SK-N-DZ (cell line): ENCODE measurements around the gene CXCL3.

Experiments used
- DNase-seq: peaks from one replicate; pipeline ENCODE4 v3.0.0-alpha.2; 2015; ENCODE audit warnings: low spot score

The CXCL3 gene

GRCh38 chr4:74055498-74055897, 17.0 kb upstream of the CXCL3 start:
- no peak for DNase-seq

GRCh38 chr4:74055096-74055495, 16.6 kb upstream of the CXCL3 start:
- no peak for DNase-seq

GRCh38 chr4:74054483-74055047, 16.1 kb upstream of the CXCL3 start:
- DNase-seq, result no peak

GRCh38 chr4:74047152-74047551, 8.7 kb upstream of the CXCL3 start:
- DNase-seq, result no peak

- no peak for DNase-seq
Measured at GRCh38 chr4:74045772-74046171, 7.3 kb upstream of the CXCL3 start.

GRCh38 chr4:74045247-74045646, 6.8 kb upstream of the CXCL3 start:
- no peak for DNase-seq

GRCh38 chr4:74044677-74045076, 6.2 kb upstream of the CXCL3 start:
- DNase-seq, result no peak

- no peak for DNase-seq
Measured at GRCh38 chr4:74042681-74043080, 4.2 kb upstream of the CXCL3 start.

GRCh38 chr4:74041418-74041817, 2.9 kb upstream of the CXCL3 start:
- DNase-seq, result no peak

- no peak for DNase-seq
Measured at GRCh38 chr4:74039315-74039763, 850 bp upstream of the CXCL3 start.

- DNase-seq, result no peak
Measured at GRCh38 chr4:74038086-74038424, 434 bp downstream of the CXCL3 start.

- DNase-seq, result no peak
Measured at GRCh38 chr4:74037076-74037955, 1.2 kb downstream of the CXCL3 start.

GRCh38 chr4:74033739-74034138, 4.8 kb downstream of the CXCL3 start:
- no peak for DNase-seq

GRCh38 chr4:74032064-74032463, 6.4 kb downstream of the CXCL3 start:
- DNase-seq, result no peak

- DNase-seq, result no peak
Measured at GRCh38 chr4:74031576-74031975, 6.9 kb downstream of the CXCL3 start.

- no peak for DNase-seq
Measured at GRCh38 chr4:74030285-74030684, 8.2 kb downstream of the CXCL3 start.

- DNase-seq, result no peak
Measured at GRCh38 chr4:74028504-74028903, 10.0 kb downstream of the CXCL3 start.

- no peak for DNase-seq
Measured at GRCh38 chr4:74023709-74024108, 14.8 kb downstream of the CXCL3 start.

- DNase-seq, result no peak
Measured at GRCh38 chr4:74021601-74022000, 16.9 kb downstream of the CXCL3 start.

GRCh38 chr4:74018771-74019170, 19.7 kb downstream of the CXCL3 start:
- DNase-seq, result no peak

- no peak for DNase-seq
Measured at GRCh38 chr4:74018116-74018515, 20.4 kb downstream of the CXCL3 start.

- no peak for DNase-seq
Measured at GRCh38 chr4:74016068-74016467, 22.4 kb downstream of the CXCL3 start.

- DNase-seq, result no peak
Measured at GRCh38 chr4:74015126-74015780, 23.2 kb downstream of the CXCL3 start.
